ENCODE measurements around the gene TRIM56. TPM values are rescaled to one million over a fixed set of nuclear protein-coding genes. Genes with fewer than 3 reads are reported as not detected.

The TRIM56 gene
- total and polyA plus RNA-seq, 2 of the 13 experiments (the other 11 are each of a cell fraction or from before 2014, with no cell fraction given), result 3.2 to 7.1 TPM

- TF ChIP-seq ZFX (CRISPR knock-in tag; IDR thresholded peaks at IDR 0.05; ENCODE audit: low read depth) (no peak; the same call in 1 of the 2 replicates), SNAPC4 (CRISPR knock-in tag; IDR thresholded peaks at IDR 0.05) (no peak), ZNF331 (CRISPR knock-in tag; IDR thresholded peaks at IDR 0.05) (peak; percentile 57; the same call in 1 of the 2 replicates), FOSL1 (CRISPR knock-in tag; IDR thresholded peaks at IDR 0.05; ENCODE audit: borderline replicate concordance) (no peak), ZNF335 (CRISPR knock-in tag; IDR thresholded peaks at IDR 0.05) (no peak), ZFP62 (CRISPR knock-in tag; IDR thresholded peaks at IDR 0.05) (no peak), ZNF205 (CRISPR knock-in tag; IDR thresholded peaks at IDR 0.05) (peak; percentile 74; the same call in 1 of the 2 replicates), NR2F2 (IDR thresholded peaks at IDR 0.05; ENCODE audit: borderline replicate concordance, low read depth) (no peak), KDM4B (CRISPR knock-in tag; IDR thresholded peaks at IDR 0.05) (no peak), RBM22 (optimal IDR thresholded peaks at IDR 0.05; ENCODE audit: low read length) (no peak), PRMT3 (CRISPR knock-in tag; IDR thresholded peaks at IDR 0.05; ENCODE audit: borderline replicate concordance, low read depth) (no peak), ZMAT5 (CRISPR knock-in tag; IDR thresholded peaks at IDR 0.05; ENCODE audit: borderline replicate concordance, low read depth) (no peak), MTA1 (CRISPR knock-in tag; IDR thresholded peaks at IDR 0.05; ENCODE audit: borderline replicate concordance) (no peak), ZFP36L1 (CRISPR knock-in tag; IDR thresholded peaks at IDR 0.05) (no peak), ZNF430 (CRISPR knock-in tag; IDR thresholded peaks at IDR 0.05) (peak; percentile 75; the same call in 1 of the 2 replicates), MLX (CRISPR knock-in tag; IDR thresholded peaks at IDR 0.05) (0 out of 2 replicates have a peak, but pooled peaks have one; percentile 22), MXI1 (IDR thresholded peaks at IDR 0.05; ENCODE audit: borderline replicate concordance, low read depth, low read length) (no peak), SIX1 (CRISPR knock-in tag; IDR thresholded peaks at IDR 0.05; ENCODE audit: borderline replicate concordance) (no peak; the same call in 1 of the 2 replicates), KDM1A (CRISPR knock-in tag; IDR thresholded peaks at IDR 0.05) (peak; percentile 19; the same call in 1 of the 2 replicates), MXD3 (CRISPR knock-in tag; IDR thresholded peaks at IDR 0.05) (no peak), ZNF451 (CRISPR knock-in tag; IDR thresholded peaks at IDR 0.05) (0 out of 2 replicates have a peak, but pooled peaks have one; percentile 28), BORCS8-MEF2B (CRISPR knock-in tag; IDR thresholded peaks at IDR 0.05) (no peak), ZBTB14 (CRISPR knock-in tag; IDR thresholded peaks at IDR 0.05) (no peak)
These were observed 37.8 kb downstream of the TRIM56 start (continued) for GRCh38 chr7:101122933-101123702.
